Gastroesophageal sphincter (tissue), 4 donors: ENCODE data around the gene TNK1. TPM values are rescaled to one million over a fixed set of nuclear protein-coding genes. Genes with fewer than 3 reads are reported as not detected.
"Not testable (repeated sequence)": the region's sequence is repeated elsewhere in the genome, so short reads cannot be mapped to it uniquely, and the experiment has no call there.

Experiments
- ATAC-seq: fragments of 150-250 bp; one replicate; pipeline ENCODE4 v1.9.1; 2016; ENCODE audit warnings: mild to moderate bottlenecking, moderate library complexity
- H3K27ac ChIP-seq, 4 donors: fragments of 200-600 bp; sonication (generic) in 3 of 4; 1 replicate in 3 of 4; 2 replicates in 1 of 4; pipeline ENCODE4 v1.5.1; 2016 to 2019
- H3K27me3 ChIP-seq: fragments of 200-600 bp; sonication (generic); one replicate; pipeline ENCODE4 v1.5.1; 2019
- H3K36me3 ChIP-seq, 2 donors: fragments of 200-600 bp; sonication (generic); one replicate each; pipeline ENCODE4 v1.5.1; 2019; ENCODE audit warnings: control low read depth in 1 of 2
- H3K4me1 ChIP-seq, 3 donors: fragments of 200-600 bp; sonication (generic); 1 replicate in 2 of 3; 2 replicates in 1 of 3; pipeline ENCODE4 v1.5.1; 2016 to 2019; ENCODE audit warnings: control low read depth in 2 of 3
- H3K4me3 ChIP-seq, 2 donors: fragments of 200-600 bp; sonication (generic); one replicate each; pipeline ENCODE4 v1.5.1; 2019; ENCODE audit warnings: mild to moderate bottlenecking in 1 of 2, moderate library complexity in 1 of 2
- H3K9me3 ChIP-seq, 3 donors: fragments of 200-600 bp; sonication (generic); one replicate each; pipeline ENCODE4 v1.5.1; 2017 to 2019; ENCODE audit warnings: control low read depth in 2 of 3
- CTCF ChIP-seq, 4 experiments: fragments of 200-600 bp in 2 of 4; fragments of 450-650 bp in 2 of 4; sonication (generic) in 1 of 4; IDR thresholded peaks; one replicate each; pipeline ENCODE4 v1.5.1; 2017 to 2019; ENCODE audit warnings: antibody characterized with exemption in 4 of 4, mild to moderate bottlenecking in 2 of 4, moderate library complexity in 2 of 4
- EP300 ChIP-seq: sonication (generic); formaldehyde crosslinking; IDR thresholded peaks from one replicate; pipeline ENCODE4 v1.6.1; 2017; ENCODE audit warnings: antibody characterized with exemption, mild to moderate bottlenecking
- POLR2A ChIP-seq, 2 donors: fragments of 450-650 bp; IDR thresholded peaks; one replicate each; pipeline ENCODE4 v1.6.1; 2017; ENCODE audit warnings: antibody characterized with exemption in 2 of 2, mild to moderate bottlenecking in 2 of 2, moderate library complexity in 1 of 2
- POLR2AphosphoS5 ChIP-seq: sonication (generic); formaldehyde crosslinking; IDR thresholded peaks from one replicate; pipeline ENCODE4 v1.6.1; 2017; ENCODE audit warnings: antibody characterized with exemption
- WGBS, 2 donors: methylation state at CpG; one replicate each; pipeline ENCODE4 v1.1.5; 2018; ENCODE audit warnings: low coverage in 1 of 2; 5-methylcytosine and 5-hydroxymethylcytosine counted together
- total RNA-seq, 4 donors: library from RNA; depleted of rRNA; stranded (reverse); fragments of >200 nt; gene quantifications; one replicate each; pipeline ENCODE4 v1.1.0, GENCODE V29; 2016

The TNK1 gene
- 1 to 10 TPM; 2.0 to 4.4 (median 3.5) TPM for total RNA-seq

GRCh38 chr17:7380855-7381683, at the start of gene TNK1:
Gene TNK1, plus strand, starts transcription at chr17:7381089. Its CDS starts 1,838 bp downstream, at chr17:7382927.
- peaks cover 0 to 2% of the 10 kb centered on the region in 2 donors for H3K36me3 ChIP-seq
- H3K4me3 ChIP-seq: peak within 1 kb of the TSS; percentile 15 to 58
- H3K4me1 ChIP-seq: peaks cover 0 to 43% (median 21%) of the 10 kb centered on the region in 3 donors
- H3K27me3 ChIP-seq: no peaks in the 10 kb centered on the region
- H3K9me3 ChIP-seq: no peaks in the 10 kb centered on the region
- 6 to 10% methylated on average over 2 to 21 of the region's 52 CpGs for WGBS, 2 donors
- H3K27ac ChIP-seq: peak within 1 kb of the TSS in 3 of 4 donors; percentile 73 to 80 (median 77)
- peak; percentile 60 for ATAC-seq
- TF ChIP-seq POLR2A (IDR thresholded peaks at IDR 0.05) (peak in 1 of 2 donors; percentile 9), CTCF (IDR thresholded peaks at IDR 0.05) (no peak), EP300 (no peak), POLR2AphosphoS5 (peak; percentile 55)

GRCh38 chr17:7332111-7332510, 48.8 kb upstream of the TNK1 start:
- H3K9me3 ChIP-seq: no peaks in the 10 kb centered on the region
- H3K36me3 ChIP-seq: peaks cover 0 to under 1% of the 10 kb centered on the region in 2 donors
- H3K4me1 ChIP-seq: peaks cover 0 to 29% (median 14%) of the 10 kb centered on the region in 3 donors
- no peak overlapping the region for H3K4me3 ChIP-seq
- 33 to 40% methylated on average over 2 to 3 of the region's 7 CpGs for WGBS, 2 donors
- peaks cover 37% of the 10 kb centered on the region for H3K27me3 ChIP-seq
- no peak overlapping the region for H3K27ac ChIP-seq
- no peak for ATAC-seq
- no peak for TF ChIP-seq CTCF (IDR thresholded peaks at IDR 0.05)
- no peak for TF ChIP-seq EP300
- no peak for TF ChIP-seq POLR2AphosphoS5
- TF ChIP-seq POLR2A (IDR thresholded peaks at IDR 0.05): no peak

GRCh38 chr17:7332600-7333069, 48.3 kb upstream of the TNK1 start:
- not testable (repeated sequence) for H3K36me3 ChIP-seq, H3K4me3 ChIP-seq, ATAC-seq, H3K27ac ChIP-seq, H3K9me3 ChIP-seq
- H3K27me3 ChIP-seq: peaks cover 40% of the 10 kb centered on the region
- 34 to 66% methylated on average over 8 to 13 of the region's 14 CpGs for WGBS, 2 donors
- peaks cover 0 to 23% (median 14%) of the 10 kb centered on the region in 3 donors for H3K4me1 ChIP-seq

GRCh38 chr17:7334938-7335538, 45.9 kb upstream of the TNK1 start:
- no peaks in the 10 kb centered on the region for H3K36me3 ChIP-seq
- H3K27ac ChIP-seq: no peak overlapping the region
- H3K27me3 ChIP-seq: peaks cover 58% of the 10 kb centered on the region
- H3K4me3 ChIP-seq: no peak overlapping the region
- TF ChIP-seq CTCF (IDR thresholded peaks at IDR 0.05): no peak
- no peak for TF ChIP-seq POLR2AphosphoS5
- no peak for TF ChIP-seq EP300
- TF ChIP-seq POLR2A (IDR thresholded peaks at IDR 0.05): no peak
- no peaks in the 10 kb centered on the region for H3K9me3 ChIP-seq
- peaks cover 0 to 10% (median 6%) of the 10 kb centered on the region in 3 donors for H3K4me1 ChIP-seq
- 80% methylated on average over 2 of the region's 3 CpGs; no CpG with 5 or more reads in 1 of the 2 donors for WGBS, 2 donors
- no peak for ATAC-seq

GRCh38 chr17:7335765-7336164, 45.1 kb upstream of the TNK1 start:
- not testable (repeated sequence) for H3K27ac ChIP-seq, ATAC-seq, H3K36me3 ChIP-seq, H3K9me3 ChIP-seq, H3K4me3 ChIP-seq, H3K4me1 ChIP-seq
- H3K27me3 ChIP-seq: peaks cover 63% of the 10 kb centered on the region
- 44 to 73% methylated on average over 3 to 13 of the region's 13 CpGs for WGBS, 2 donors
